ENCODE data around the gene PANK2.
A peak's percentile ranks its signal among the peaks of the same experiment; 100 is the strongest.
"Not testable (repeated sequence)": the region's sequence is repeated elsewhere in the genome, so short reads cannot be mapped to it uniquely, and the experiment has no call there.

The PANK2 gene

DNA sequence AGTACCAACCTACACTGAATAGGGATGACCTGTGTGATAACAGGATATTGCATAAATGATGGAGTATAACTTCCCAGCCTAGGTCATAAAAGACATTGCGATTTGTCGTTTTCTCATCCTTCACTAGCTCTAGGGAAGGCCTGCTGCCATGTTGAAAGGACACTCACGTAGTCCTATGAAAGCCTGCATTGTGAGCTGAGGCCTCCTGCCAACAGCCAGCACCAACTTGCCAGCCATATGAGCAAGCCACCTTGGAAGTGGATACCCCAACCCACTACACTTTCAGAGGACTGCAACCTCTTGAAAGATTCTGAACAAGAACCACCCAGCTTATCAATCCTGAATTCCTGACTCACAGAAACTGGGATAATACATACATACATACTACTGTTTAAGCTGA is 3.5 kb upstream of the PANK2 start:
- Histone ChIP-seq H3K36me3 (ENCODE audit: control insufficient read depth in 2 of 2, insufficient read depth in 2 of 2, low read length in 2 of 2) (no peaks in the 10 kb centered on the region), H3K9ac (ENCODE audit: low read depth in 1 of 2, low read length in 2 of 2) (no peak overlapping the region), H3K9me3 (ENCODE audit: control insufficient read depth in 2 of 2, low read length in 2 of 2) (no peaks in the 10 kb centered on the region), H3K27ac (ENCODE audit: low read depth in 2 of 2, low read length in 2 of 2) (no peak overlapping the region), H3K4me3 (ENCODE audit: low read length in 2 of 2) (no peak overlapping the region), H3K27me3 (ENCODE audit: control insufficient read depth in 2 of 2, insufficient read depth in 2 of 2, low read length in 2 of 2) (no peaks in the 10 kb centered on the region), H3K4me1 (ENCODE audit: control insufficient read depth in 2 of 2, insufficient read depth in 2 of 2, low read length in 2 of 2) (peaks cover 11 to 14% of the 10 kb centered on the region in 2 donors)

DNA sequence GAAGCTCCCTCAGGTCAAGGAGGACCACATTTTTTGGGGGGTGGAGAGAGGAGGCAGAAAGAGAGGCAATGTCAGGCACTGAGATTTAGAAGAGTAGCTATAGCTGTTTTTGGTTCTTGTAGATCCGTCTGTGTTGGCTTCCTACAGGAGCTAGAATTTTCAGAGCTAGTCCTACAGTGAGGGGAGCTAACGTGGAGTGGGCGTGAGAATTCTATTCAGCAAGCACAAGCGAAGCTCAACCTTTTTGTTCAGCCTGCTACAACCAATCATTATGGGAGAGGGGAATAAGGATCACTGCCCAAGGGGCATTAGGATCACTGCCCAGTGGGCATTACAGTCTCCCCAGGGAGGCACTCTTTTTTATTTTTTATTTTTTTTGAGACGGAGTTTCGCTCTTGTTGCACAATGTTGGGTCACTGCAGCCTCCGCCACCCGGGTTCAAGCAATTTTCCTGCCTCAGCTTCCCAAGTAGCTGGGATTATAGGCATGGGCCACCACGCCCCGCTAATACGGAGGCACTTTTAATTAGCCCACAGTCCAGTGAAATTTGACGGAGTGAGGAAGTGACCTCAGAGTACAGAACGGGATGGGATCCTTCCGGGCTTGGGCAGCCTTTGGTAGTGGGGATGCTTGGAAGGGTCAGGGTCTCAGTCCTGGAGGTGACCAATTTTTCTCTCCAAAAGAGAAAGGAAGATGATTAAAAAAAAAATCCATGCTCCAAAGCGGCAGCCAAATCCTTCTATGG is 1.1 kb upstream of the PANK2 start:
- H3K4me1 ChIP-seq (ENCODE audit: control insufficient read depth in 2 of 2, insufficient read depth in 2 of 2, low read length in 2 of 2): peaks cover 22 to 23% of the 10 kb centered on the region in 2 donors
- no peaks in the 10 kb centered on the region for H3K27me3 ChIP-seq (ENCODE audit: control insufficient read depth in 2 of 2, insufficient read depth in 2 of 2, low read length in 2 of 2)
- no peaks in the 10 kb centered on the region for H3K9me3 ChIP-seq (ENCODE audit: control insufficient read depth in 2 of 2, low read length in 2 of 2)
- peak overlapping the region; percentile 82 to 97 for H3K9ac ChIP-seq (ENCODE audit: low read depth in 1 of 2, low read length in 2 of 2)
- H3K36me3 ChIP-seq (ENCODE audit: control insufficient read depth in 2 of 2, insufficient read depth in 2 of 2, low read length in 2 of 2): no peaks in the 10 kb centered on the region
- H3K4me3 ChIP-seq (ENCODE audit: low read length in 2 of 2): peak overlapping the region; percentile 91 to 95
- H3K27ac ChIP-seq (ENCODE audit: low read depth in 2 of 2, low read length in 2 of 2): peak overlapping the region; percentile 88 to 91

DNA sequence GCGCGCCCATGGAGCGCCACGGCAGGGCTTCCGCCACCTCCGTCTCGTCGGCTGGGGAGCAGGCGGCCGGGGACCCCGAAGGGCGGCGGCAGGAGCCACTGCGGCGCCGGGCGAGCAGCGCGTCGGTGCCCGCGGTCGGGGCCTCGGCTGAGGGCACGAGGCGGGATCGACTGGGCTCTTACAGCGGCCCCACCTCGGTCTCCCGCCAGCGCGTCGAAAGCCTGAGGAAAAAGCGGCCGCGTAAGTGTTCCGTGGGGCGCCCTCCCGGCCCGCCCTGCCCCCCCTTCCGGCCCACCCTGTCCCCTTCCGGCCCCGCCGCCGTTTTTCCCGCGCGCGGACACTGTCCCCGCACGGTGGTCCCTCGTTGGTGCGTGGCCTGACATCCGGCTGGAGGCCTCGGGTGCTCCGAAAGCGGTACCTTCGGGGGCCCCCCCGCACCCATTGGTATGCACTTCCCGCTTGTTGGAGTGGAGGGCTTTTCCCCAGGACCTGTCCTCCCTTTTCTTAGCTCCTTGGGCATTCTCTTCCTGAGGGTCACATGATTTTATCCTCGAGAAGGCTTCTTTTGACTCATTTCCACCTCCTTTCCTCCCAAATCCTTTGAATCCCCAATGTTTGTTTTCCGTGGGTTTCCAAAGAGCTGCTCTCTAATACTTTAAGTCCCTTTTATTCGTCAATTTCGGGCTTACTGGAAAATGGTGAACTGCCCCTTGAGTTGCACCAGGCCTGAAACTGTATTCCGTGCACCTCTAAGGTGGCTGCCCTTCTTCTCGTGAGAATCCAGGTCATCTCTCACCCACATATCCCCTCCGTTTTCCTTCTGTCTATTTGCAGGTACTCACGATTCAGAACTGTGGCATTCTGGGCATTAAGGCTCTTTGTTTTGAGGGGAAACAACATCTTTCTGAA is 556 bp downstream of the PANK2 start:
- peaks cover 22 to 23% of the 10 kb centered on the region in 2 donors for H3K4me1 ChIP-seq (ENCODE audit: control insufficient read depth in 2 of 2, insufficient read depth in 2 of 2, low read length in 2 of 2)
- H3K36me3 ChIP-seq (ENCODE audit: control insufficient read depth in 2 of 2, insufficient read depth in 2 of 2, low read length in 2 of 2): no peaks in the 10 kb centered on the region
- H3K4me3 ChIP-seq (ENCODE audit: low read length in 2 of 2): peak overlapping the region; percentile 91 to 95
- no peaks in the 10 kb centered on the region for H3K9me3 ChIP-seq (ENCODE audit: control insufficient read depth in 2 of 2, low read length in 2 of 2)
- no peaks in the 10 kb centered on the region for H3K27me3 ChIP-seq (ENCODE audit: control insufficient read depth in 2 of 2, insufficient read depth in 2 of 2, low read length in 2 of 2)
- H3K9ac ChIP-seq (ENCODE audit: low read depth in 1 of 2, low read length in 2 of 2): peak overlapping the region; percentile 91 to 97
- H3K27ac ChIP-seq (ENCODE audit: low read depth in 2 of 2, low read length in 2 of 2): peak overlapping the region; percentile 88 to 91

GRCh38 chr20:3890398-3890751 is 1.2 kb downstream of the PANK2 start:
- Histone ChIP-seq H3K36me3 (ENCODE audit: control insufficient read depth in 2 of 2, insufficient read depth in 2 of 2, low read length in 2 of 2) (no peaks in the 10 kb centered on the region), H3K27me3 (ENCODE audit: control insufficient read depth in 2 of 2, insufficient read depth in 2 of 2, low read length in 2 of 2) (no peaks in the 10 kb centered on the region), H3K9ac (ENCODE audit: low read depth in 1 of 2, low read length in 2 of 2) (peak overlapping the region; percentile 91 to 97), H3K4me3 (ENCODE audit: low read length in 2 of 2) (peak overlapping the region; percentile 91 to 95), H3K9me3 (ENCODE audit: control insufficient read depth in 2 of 2, low read length in 2 of 2) (no peaks in the 10 kb centered on the region), H3K27ac (ENCODE audit: low read depth in 2 of 2, low read length in 2 of 2) (peak overlapping the region; percentile 88 to 91), H3K4me1 (ENCODE audit: control insufficient read depth in 2 of 2, insufficient read depth in 2 of 2, low read length in 2 of 2) (peaks cover 23 to 24% of the 10 kb centered on the region in 2 donors)

- no peaks in the 10 kb centered on the region for H3K36me3 ChIP-seq (ENCODE audit: control insufficient read depth in 2 of 2, insufficient read depth in 2 of 2, low read length in 2 of 2)
- H3K4me3 ChIP-seq (ENCODE audit: low read length in 2 of 2): peak overlapping the region in 1 of 2 donors; percentile 95
- H3K27ac ChIP-seq (ENCODE audit: low read depth in 2 of 2, low read length in 2 of 2): no peak overlapping the region
- no peaks in the 10 kb centered on the region for H3K9me3 ChIP-seq (ENCODE audit: control insufficient read depth in 2 of 2, low read length in 2 of 2)
- no peaks in the 10 kb centered on the region for H3K27me3 ChIP-seq (ENCODE audit: control insufficient read depth in 2 of 2, insufficient read depth in 2 of 2, low read length in 2 of 2)
- H3K9ac ChIP-seq (ENCODE audit: low read depth in 1 of 2, low read length in 2 of 2): peak overlapping the region; percentile 91 to 97
- H3K4me1 ChIP-seq (ENCODE audit: control insufficient read depth in 2 of 2, insufficient read depth in 2 of 2, low read length in 2 of 2): peaks cover 23 to 24% of the 10 kb centered on the region in 2 donors
Measured at GRCh38 chr20:3890999-3891929, 2.1 kb downstream of the PANK2 start.

- H3K4me1 ChIP-seq (ENCODE audit: control insufficient read depth in 2 of 2, insufficient read depth in 2 of 2, low read length in 2 of 2): peaks cover 13 to 19% of the 10 kb centered on the region in 2 donors
- no peaks in the 10 kb centered on the region for H3K27me3 ChIP-seq (ENCODE audit: control insufficient read depth in 2 of 2, insufficient read depth in 2 of 2, low read length in 2 of 2)
- no peak overlapping the region for H3K9ac ChIP-seq (ENCODE audit: low read depth in 1 of 2, low read length in 2 of 2)
- H3K36me3 ChIP-seq (ENCODE audit: control insufficient read depth in 2 of 2, insufficient read depth in 2 of 2, low read length in 2 of 2): no peaks in the 10 kb centered on the region
- no peak overlapping the region for H3K4me3 ChIP-seq (ENCODE audit: low read length in 2 of 2)
- H3K9me3 ChIP-seq (ENCODE audit: control insufficient read depth in 2 of 2, low read length in 2 of 2): no peaks in the 10 kb centered on the region
- no peak overlapping the region for H3K27ac ChIP-seq (ENCODE audit: low read depth in 2 of 2, low read length in 2 of 2)
Measured at GRCh38 chr20:3894796-3895195, 5.6 kb downstream of the PANK2 start.

DNA sequence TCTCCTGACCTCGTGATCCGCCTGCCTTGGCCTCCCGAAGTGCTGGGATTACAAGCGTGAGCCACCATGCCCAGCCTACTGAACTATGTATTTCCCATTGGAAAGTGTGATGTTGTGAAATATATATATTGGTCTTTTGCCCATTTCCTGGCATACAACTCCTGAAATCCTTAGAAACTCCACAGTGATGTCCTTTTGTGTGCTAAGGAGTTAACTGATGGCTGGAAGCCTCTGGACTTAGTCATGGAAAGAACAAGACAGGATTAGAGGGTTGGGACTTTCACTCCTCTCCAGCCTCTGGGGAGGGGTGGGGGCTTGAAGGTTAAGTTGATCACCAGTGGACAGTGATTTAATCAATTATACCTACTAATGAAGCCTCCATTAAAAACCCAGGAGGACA is 7.1 kb downstream of the PANK2 start:
- Histone ChIP-seq H3K27me3 (ENCODE audit: control insufficient read depth in 2 of 2, insufficient read depth in 2 of 2, low read length in 2 of 2) (no peaks in the 10 kb centered on the region), H3K4me1 (ENCODE audit: control insufficient read depth in 2 of 2, insufficient read depth in 2 of 2, low read length in 2 of 2) (peaks cover 6 to 15% of the 10 kb centered on the region in 2 donors), H3K9me3 (ENCODE audit: control insufficient read depth in 2 of 2, low read length in 2 of 2) (no peaks in the 10 kb centered on the region), H3K36me3 (ENCODE audit: control insufficient read depth in 2 of 2, insufficient read depth in 2 of 2, low read length in 2 of 2) (no peaks in the 10 kb centered on the region), H3K9ac (ENCODE audit: low read depth in 1 of 2, low read length in 2 of 2) (no peak overlapping the region), H3K27ac (ENCODE audit: low read depth in 2 of 2, low read length in 2 of 2) (no peak overlapping the region), H3K4me3 (ENCODE audit: low read length in 2 of 2) (peak overlapping the region in 1 of 2 donors; percentile 33)

DNA sequence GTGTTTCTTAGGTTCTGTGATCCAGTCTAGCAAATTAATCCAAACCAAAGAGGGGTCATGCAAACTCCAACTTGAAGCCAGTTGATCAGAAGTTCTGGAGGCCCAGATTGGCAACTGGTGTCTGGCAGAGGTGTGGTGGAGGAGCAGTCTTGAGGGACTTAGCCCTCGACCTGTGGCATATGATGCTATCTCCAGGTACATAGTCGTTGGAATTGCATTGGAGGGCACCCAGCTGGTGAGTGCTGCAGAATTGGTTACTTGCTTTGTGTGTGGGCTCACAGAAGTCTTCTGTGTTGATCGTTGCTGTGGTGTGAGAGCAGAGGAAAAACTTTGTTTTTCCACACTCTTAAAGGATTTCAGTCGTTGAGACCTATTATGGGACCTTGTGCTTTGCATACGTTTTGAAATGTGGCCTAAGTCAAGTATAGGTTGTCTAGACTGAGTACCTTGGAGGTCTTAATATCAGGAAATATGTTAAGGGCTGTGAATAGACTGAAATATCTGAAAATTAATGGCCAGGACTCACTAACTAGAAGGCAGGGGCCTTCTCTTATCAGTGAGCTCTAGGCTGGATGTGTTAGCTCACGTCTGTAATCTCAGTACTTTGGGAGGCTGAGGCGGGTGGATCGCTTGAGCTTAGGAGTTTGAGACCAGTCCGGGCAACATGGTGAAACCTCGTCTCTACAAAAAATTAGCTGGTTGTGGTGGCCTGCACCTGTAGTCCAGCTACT is 7.8 kb downstream of the PANK2 start:
- Histone ChIP-seq H3K9me3 (ENCODE audit: control insufficient read depth in 2 of 2, low read length in 2 of 2) (no peaks in the 10 kb centered on the region), H3K4me3 (ENCODE audit: low read length in 2 of 2) (no peak overlapping the region), H3K27me3 (ENCODE audit: control insufficient read depth in 2 of 2, insufficient read depth in 2 of 2, low read length in 2 of 2) (no peaks in the 10 kb centered on the region), H3K9ac (ENCODE audit: low read depth in 1 of 2, low read length in 2 of 2) (no peak overlapping the region), H3K36me3 (ENCODE audit: control insufficient read depth in 2 of 2, insufficient read depth in 2 of 2, low read length in 2 of 2) (no peaks in the 10 kb centered on the region), H3K4me1 (ENCODE audit: control insufficient read depth in 2 of 2, insufficient read depth in 2 of 2, low read length in 2 of 2) (peaks cover 3 to 9% of the 10 kb centered on the region in 2 donors), H3K27ac (ENCODE audit: low read depth in 2 of 2, low read length in 2 of 2) (no peak overlapping the region)

- not testable (repeated sequence) for H3K27ac ChIP-seq (ENCODE audit: low read depth in 2 of 2, low read length in 2 of 2); H3K27me3 ChIP-seq (ENCODE audit: control insufficient read depth in 2 of 2, insufficient read depth in 2 of 2, low read length in 2 of 2); H3K36me3 ChIP-seq (ENCODE audit: control insufficient read depth in 2 of 2, insufficient read depth in 2 of 2, low read length in 2 of 2); H3K4me1 ChIP-seq (ENCODE audit: control insufficient read depth in 2 of 2, insufficient read depth in 2 of 2, low read length in 2 of 2); H3K4me3 ChIP-seq (ENCODE audit: low read length in 2 of 2); H3K9me3 ChIP-seq (ENCODE audit: control insufficient read depth in 2 of 2, low read length in 2 of 2); H3K9ac ChIP-seq (ENCODE audit: low read depth in 1 of 2, low read length in 2 of 2)
Measured at GRCh38 chr20:3898181-3898580, 9.0 kb downstream of the PANK2 start.
